Nephron (organoid): ENCODE data around the gene SMTN.
A peak's percentile ranks its signal among the peaks of the same experiment; 100 is the strongest.
"Not testable (repeated sequence)": the region's sequence is repeated elsewhere in the genome, so short reads cannot be mapped to it uniquely, and the experiment has no call there.

ENCODE experiments used
- H3K27ac Mint-ChIP-seq, 3 experiments: 2 replicates each; pipeline ENCODE4 v1.8.0; 2020; ENCODE audit warnings: mixed read lengths in 3 of 3, mild to moderate bottlenecking in 2 of 3, moderate library complexity in 1 of 3
- H3K27me3 Mint-ChIP-seq: 2 replicates; pipeline ENCODE4 v1.8.0; 2021; ENCODE audit warnings: low read depth, mild to moderate bottlenecking, moderate library complexity, mixed read lengths
- H3K36me3 Mint-ChIP-seq: 2 replicates; pipeline ENCODE4 v1.8.0; 2020; ENCODE audit warnings: low read depth, mixed read lengths
- H3K4me1 Mint-ChIP-seq: 2 replicates; pipeline ENCODE4 v1.8.0; 2020; ENCODE audit warnings: mixed read lengths
- H3K4me3 Mint-ChIP-seq, 3 experiments: 2 replicates each; pipeline ENCODE4 v1.8.0; 2020; ENCODE audit warnings: mild to moderate bottlenecking in 3 of 3, mixed read lengths in 3 of 3, moderate library complexity in 2 of 3
- H3K9me3 Mint-ChIP-seq: 2 replicates; pipeline ENCODE4 v1.8.0; 2020; ENCODE audit warnings: mixed read lengths
- CTCF ChIP-seq, 3 experiments: fragments of 200-600 bp; sonication (generic); IDR thresholded peaks; one replicate each; pipeline ENCODE4 v1.5.0; 2021; ENCODE audit warnings: antibody characterized with exemption in 3 of 3; ENCODE audit not compliant: unreplicated experiment in 3 of 3

Gene SMTN

GRCh38 chr22:31068970-31069369, 12.1 kb upstream of the SMTN start:
- no peaks in the 10 kb centered on the region for H3K27me3 Mint-ChIP-seq
- peaks cover 10% of the 10 kb centered on the region for H3K4me1 Mint-ChIP-seq
- no peaks in the 10 kb centered on the region for H3K9me3 Mint-ChIP-seq
- no peak overlapping the region for H3K4me3 Mint-ChIP-seq
- H3K36me3 Mint-ChIP-seq, result no peaks in the 10 kb centered on the region
- H3K27ac Mint-ChIP-seq, result peak overlapping the region in 1 of 3 experiments; percentile 5
- no peak for TF ChIP-seq CTCF (IDR thresholded peaks at IDR 0.05; ENCODE audit: unreplicated experiment in 3 of 3)

GRCh38 chr22:31069691-31070314, 11.3 kb upstream of the SMTN start:
- H3K4me1 Mint-ChIP-seq, H3K27me3 Mint-ChIP-seq: not testable (repeated sequence)

GRCh38 chr22:31073125-31073524, 8.0 kb upstream of the SMTN start:
- not testable (repeated sequence) for H3K4me3 Mint-ChIP-seq, H3K27me3 Mint-ChIP-seq, H3K9me3 Mint-ChIP-seq, H3K36me3 Mint-ChIP-seq
- peak overlapping the region in 2 of 3 experiments; percentile 23 to 24 for H3K27ac Mint-ChIP-seq
- peaks cover 12% of the 10 kb centered on the region for H3K4me1 Mint-ChIP-seq

More at GRCh38 chr22:31069691-31070314, 11.3 kb upstream of the SMTN start:
- not testable (repeated sequence) for H3K9me3 Mint-ChIP-seq, H3K4me3 Mint-ChIP-seq, H3K36me3 Mint-ChIP-seq
- peak overlapping the region in 1 of 3 experiments; percentile 7 for H3K27ac Mint-ChIP-seq

GRCh38 chr22:31073545-31074145, 7.5 kb upstream of the SMTN start:
- H3K36me3 Mint-ChIP-seq, H3K4me3 Mint-ChIP-seq, H3K27me3 Mint-ChIP-seq, H3K9me3 Mint-ChIP-seq: not testable (repeated sequence)
- H3K4me1 Mint-ChIP-seq, result peaks cover 12% of the 10 kb centered on the region
- peak overlapping the region in 2 of 3 experiments; percentile 23 to 24 for H3K27ac Mint-ChIP-seq

- Mint-ChIP-seq H3K27ac (peak overlapping the region in 2 of 3 experiments; percentile 79 to 85), H3K9me3 (no peaks in the 10 kb centered on the region), H3K36me3 (no peaks in the 10 kb centered on the region), H3K4me1 (peaks cover 18% of the 10 kb centered on the region), H3K4me3 (no peak overlapping the region), H3K27me3 (no peaks in the 10 kb centered on the region)
- no peak for TF ChIP-seq CTCF (IDR thresholded peaks at IDR 0.05; ENCODE audit: unreplicated experiment in 3 of 3)
Measured at GRCh38 chr22:31075961-31076360, 5.2 kb upstream of the SMTN start.

GRCh38 chr22:31077681-31078080, 3.4 kb upstream of the SMTN start:
- no peak overlapping the region for H3K4me3 Mint-ChIP-seq
- H3K27me3 Mint-ChIP-seq, result no peaks in the 10 kb centered on the region
- peak overlapping the region in 2 of 3 experiments; percentile 55 to 70 for H3K27ac Mint-ChIP-seq

GRCh38 chr22:31078389-31078788, 2.7 kb upstream of the SMTN start:
- H3K4me1 Mint-ChIP-seq, result peaks cover 32% of the 10 kb centered on the region
- not testable (repeated sequence) for H3K9me3 Mint-ChIP-seq

More at GRCh38 chr22:31077681-31078080, 3.4 kb upstream of the SMTN start:
- Mint-ChIP-seq H3K9me3 (no peaks in the 10 kb centered on the region), H3K36me3 (no peaks in the 10 kb centered on the region), H3K4me1 (peaks cover 30% of the 10 kb centered on the region)
- TF ChIP-seq CTCF (IDR thresholded peaks at IDR 0.05; ENCODE audit: unreplicated experiment in 3 of 3), result no peak

GRCh38 chr22:31079095-31079642, 1.9 kb upstream of the SMTN start:
- H3K36me3 Mint-ChIP-seq, result no peaks in the 10 kb centered on the region
- H3K4me3 Mint-ChIP-seq, result peak overlapping the region; percentile 58 to 93 (median 68)
- H3K27ac Mint-ChIP-seq, result peak overlapping the region; percentile 27 to 70 (median 61)
- H3K9me3 Mint-ChIP-seq, result no peaks in the 10 kb centered on the region
- peaks cover 40% of the 10 kb centered on the region for H3K4me1 Mint-ChIP-seq
- H3K27me3 Mint-ChIP-seq, result no peaks in the 10 kb centered on the region
- TF ChIP-seq CTCF (IDR thresholded peaks at IDR 0.05; ENCODE audit: unreplicated experiment in 3 of 3), result no peak

More at GRCh38 chr22:31078389-31078788, 2.7 kb upstream of the SMTN start:
- peak overlapping the region in 2 of 3 experiments; percentile 42 to 46 for H3K4me3 Mint-ChIP-seq
- H3K36me3 Mint-ChIP-seq, H3K27me3 Mint-ChIP-seq: not testable (repeated sequence)
- peak overlapping the region in 2 of 3 experiments; percentile 29 to 70 for H3K27ac Mint-ChIP-seq
